SH-SY5Y (cell line): ENCODE measurements around the gene GPR42.

ENCODE experiments used
- GATA2 ChIP-seq: IDR thresholded peaks from 2 replicates; pipeline ENCODE4 v1.6.1; 2011; ENCODE audit warnings: mild to moderate bottlenecking, low read depth, low read length
- GATA3 ChIP-seq: IDR thresholded peaks from 2 replicates; pipeline ENCODE4 v1.6.1; 2011; ENCODE audit warnings: low read depth, mild to moderate bottlenecking, low read length, moderate library complexity

- TF ChIP-seq GATA2: no peak
- no peak for TF ChIP-seq GATA3
Measured at GRCh38 chr19:35407619-35408018, 36.8 kb downstream of the GPR42 start.
